ENCODE measurements around the gene MMP14.

DNA sequence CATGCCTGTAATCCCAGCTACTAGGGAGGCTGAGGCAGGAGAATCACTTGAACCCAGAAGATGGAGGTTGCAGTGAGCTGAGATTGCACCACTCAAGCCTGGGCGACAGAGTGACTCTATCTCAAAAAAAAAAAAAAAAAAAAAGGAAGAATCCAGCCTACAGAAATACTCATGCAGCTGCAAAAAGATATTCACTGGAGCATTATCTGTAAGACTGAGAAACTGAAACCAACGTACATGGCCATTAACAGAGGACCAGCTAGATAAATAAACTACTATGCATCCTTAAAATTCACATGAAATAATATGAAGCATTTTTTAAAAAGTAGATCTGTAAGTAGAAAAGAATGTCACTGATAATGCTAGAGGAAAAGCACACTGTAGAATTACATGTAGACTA, 24.7 kb upstream of the MMP14 start:
- TF ChIP-seq, protein P1, sequence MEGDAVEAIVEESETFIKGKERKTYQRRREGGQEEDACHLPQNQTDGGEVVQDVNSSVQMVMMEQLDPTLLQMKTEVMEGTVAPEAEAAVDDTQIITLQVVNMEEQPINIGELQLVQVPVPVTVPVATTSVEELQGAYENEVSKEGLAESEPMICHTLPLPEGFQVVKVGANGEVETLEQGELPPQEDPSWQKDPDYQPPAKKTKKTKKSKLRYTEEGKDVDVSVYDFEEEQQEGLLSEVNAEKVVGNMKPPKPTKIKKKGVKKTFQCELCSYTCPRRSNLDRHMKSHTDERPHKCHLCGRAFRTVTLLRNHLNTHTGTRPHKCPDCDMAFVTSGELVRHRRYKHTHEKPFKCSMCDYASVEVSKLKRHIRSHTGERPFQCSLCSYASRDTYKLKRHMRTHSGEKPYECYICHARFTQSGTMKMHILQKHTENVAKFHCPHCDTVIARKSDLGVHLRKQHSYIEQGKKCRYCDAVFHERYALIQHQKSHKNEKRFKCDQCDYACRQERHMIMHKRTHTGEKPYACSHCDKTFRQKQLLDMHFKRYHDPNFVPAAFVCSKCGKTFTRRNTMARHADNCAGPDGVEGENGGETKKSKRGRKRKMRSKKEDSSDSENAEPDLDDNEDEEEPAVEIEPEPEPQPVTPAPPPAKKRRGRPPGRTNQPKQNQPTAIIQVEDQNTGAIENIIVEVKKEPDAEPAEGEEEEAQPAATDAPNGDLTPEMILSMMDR (conservative IDR thresholded peaks at IDR 0.05; ENCODE audit: low read depth in 2 of 2), result no peak
- TF ChIP-seq EZH2phosphoT487 (IDR thresholded peaks at IDR 0.05; ENCODE audit: unreplicated experiment) (no peak), STAT1 (IDR thresholded peaks at IDR 0.05; ENCODE audit: unreplicated experiment) (no peak), EZH2 (IDR thresholded peaks at IDR 0.05; ENCODE audit: low read depth, unreplicated experiment) (no peak), POLR2AphosphoS5 (IDR thresholded peaks at IDR 0.05; ENCODE audit: low read depth) (no peak), NANOG (IDR thresholded peaks at IDR 0.05; ENCODE audit: borderline replicate concordance) (no peak), CREB1 (CRISPR knock-in tag; IDR thresholded peaks at IDR 0.05; ENCODE audit: low read depth) (no peak), JUNB (IDR thresholded peaks at IDR 0.05; ENCODE audit: unreplicated experiment) (no peak), ZNF331 (CRISPR knock-in tag; IDR thresholded peaks at IDR 0.05; ENCODE audit: low read depth) (no peak), ZNF114 (CRISPR knock-in tag; IDR thresholded peaks at IDR 0.05) (no peak)
- TF ChIP-seq, protein P2, sequence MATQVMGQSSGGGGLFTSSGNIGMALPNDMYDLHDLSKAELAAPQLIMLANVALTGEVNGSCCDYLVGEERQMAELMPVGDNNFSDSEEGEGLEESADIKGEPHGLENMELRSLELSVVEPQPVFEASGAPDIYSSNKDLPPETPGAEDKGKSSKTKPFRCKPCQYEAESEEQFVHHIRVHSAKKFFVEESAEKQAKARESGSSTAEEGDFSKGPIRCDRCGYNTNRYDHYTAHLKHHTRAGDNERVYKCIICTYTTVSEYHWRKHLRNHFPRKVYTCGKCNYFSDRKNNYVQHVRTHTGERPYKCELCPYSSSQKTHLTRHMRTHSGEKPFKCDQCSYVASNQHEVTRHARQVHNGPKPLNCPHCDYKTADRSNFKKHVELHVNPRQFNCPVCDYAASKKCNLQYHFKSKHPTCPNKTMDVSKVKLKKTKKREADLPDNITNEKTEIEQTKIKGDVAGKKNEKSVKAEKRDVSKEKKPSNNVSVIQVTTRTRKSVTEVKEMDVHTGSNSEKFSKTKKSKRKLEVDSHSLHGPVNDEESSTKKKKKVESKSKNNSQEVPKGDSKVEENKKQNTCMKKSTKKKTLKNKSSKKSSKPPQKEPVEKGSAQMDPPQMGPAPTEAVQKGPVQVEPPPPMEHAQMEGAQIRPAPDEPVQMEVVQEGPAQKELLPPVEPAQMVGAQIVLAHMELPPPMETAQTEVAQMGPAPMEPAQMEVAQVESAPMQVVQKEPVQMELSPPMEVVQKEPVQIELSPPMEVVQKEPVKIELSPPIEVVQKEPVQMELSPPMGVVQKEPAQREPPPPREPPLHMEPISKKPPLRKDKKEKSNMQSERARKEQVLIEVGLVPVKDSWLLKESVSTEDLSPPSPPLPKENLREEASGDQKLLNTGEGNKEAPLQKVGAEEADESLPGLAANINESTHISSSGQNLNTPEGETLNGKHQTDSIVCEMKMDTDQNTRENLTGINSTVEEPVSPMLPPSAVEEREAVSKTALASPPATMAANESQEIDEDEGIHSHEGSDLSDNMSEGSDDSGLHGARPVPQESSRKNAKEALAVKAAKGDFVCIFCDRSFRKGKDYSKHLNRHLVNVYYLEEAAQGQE (IDR thresholded peaks at IDR 0.05; ENCODE audit: unreplicated experiment), result no peak
- TF ChIP-seq, protein P3, sequence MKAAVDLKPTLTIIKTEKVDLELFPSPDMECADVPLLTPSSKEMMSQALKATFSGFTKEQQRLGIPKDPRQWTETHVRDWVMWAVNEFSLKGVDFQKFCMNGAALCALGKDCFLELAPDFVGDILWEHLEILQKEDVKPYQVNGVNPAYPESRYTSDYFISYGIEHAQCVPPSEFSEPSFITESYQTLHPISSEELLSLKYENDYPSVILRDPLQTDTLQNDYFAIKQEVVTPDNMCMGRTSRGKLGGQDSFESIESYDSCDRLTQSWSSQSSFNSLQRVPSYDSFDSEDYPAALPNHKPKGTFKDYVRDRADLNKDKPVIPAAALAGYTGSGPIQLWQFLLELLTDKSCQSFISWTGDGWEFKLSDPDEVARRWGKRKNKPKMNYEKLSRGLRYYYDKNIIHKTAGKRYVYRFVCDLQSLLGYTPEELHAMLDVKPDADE (IDR thresholded peaks at IDR 0.05), result no peak
- TF ChIP-seq, protein P4, sequence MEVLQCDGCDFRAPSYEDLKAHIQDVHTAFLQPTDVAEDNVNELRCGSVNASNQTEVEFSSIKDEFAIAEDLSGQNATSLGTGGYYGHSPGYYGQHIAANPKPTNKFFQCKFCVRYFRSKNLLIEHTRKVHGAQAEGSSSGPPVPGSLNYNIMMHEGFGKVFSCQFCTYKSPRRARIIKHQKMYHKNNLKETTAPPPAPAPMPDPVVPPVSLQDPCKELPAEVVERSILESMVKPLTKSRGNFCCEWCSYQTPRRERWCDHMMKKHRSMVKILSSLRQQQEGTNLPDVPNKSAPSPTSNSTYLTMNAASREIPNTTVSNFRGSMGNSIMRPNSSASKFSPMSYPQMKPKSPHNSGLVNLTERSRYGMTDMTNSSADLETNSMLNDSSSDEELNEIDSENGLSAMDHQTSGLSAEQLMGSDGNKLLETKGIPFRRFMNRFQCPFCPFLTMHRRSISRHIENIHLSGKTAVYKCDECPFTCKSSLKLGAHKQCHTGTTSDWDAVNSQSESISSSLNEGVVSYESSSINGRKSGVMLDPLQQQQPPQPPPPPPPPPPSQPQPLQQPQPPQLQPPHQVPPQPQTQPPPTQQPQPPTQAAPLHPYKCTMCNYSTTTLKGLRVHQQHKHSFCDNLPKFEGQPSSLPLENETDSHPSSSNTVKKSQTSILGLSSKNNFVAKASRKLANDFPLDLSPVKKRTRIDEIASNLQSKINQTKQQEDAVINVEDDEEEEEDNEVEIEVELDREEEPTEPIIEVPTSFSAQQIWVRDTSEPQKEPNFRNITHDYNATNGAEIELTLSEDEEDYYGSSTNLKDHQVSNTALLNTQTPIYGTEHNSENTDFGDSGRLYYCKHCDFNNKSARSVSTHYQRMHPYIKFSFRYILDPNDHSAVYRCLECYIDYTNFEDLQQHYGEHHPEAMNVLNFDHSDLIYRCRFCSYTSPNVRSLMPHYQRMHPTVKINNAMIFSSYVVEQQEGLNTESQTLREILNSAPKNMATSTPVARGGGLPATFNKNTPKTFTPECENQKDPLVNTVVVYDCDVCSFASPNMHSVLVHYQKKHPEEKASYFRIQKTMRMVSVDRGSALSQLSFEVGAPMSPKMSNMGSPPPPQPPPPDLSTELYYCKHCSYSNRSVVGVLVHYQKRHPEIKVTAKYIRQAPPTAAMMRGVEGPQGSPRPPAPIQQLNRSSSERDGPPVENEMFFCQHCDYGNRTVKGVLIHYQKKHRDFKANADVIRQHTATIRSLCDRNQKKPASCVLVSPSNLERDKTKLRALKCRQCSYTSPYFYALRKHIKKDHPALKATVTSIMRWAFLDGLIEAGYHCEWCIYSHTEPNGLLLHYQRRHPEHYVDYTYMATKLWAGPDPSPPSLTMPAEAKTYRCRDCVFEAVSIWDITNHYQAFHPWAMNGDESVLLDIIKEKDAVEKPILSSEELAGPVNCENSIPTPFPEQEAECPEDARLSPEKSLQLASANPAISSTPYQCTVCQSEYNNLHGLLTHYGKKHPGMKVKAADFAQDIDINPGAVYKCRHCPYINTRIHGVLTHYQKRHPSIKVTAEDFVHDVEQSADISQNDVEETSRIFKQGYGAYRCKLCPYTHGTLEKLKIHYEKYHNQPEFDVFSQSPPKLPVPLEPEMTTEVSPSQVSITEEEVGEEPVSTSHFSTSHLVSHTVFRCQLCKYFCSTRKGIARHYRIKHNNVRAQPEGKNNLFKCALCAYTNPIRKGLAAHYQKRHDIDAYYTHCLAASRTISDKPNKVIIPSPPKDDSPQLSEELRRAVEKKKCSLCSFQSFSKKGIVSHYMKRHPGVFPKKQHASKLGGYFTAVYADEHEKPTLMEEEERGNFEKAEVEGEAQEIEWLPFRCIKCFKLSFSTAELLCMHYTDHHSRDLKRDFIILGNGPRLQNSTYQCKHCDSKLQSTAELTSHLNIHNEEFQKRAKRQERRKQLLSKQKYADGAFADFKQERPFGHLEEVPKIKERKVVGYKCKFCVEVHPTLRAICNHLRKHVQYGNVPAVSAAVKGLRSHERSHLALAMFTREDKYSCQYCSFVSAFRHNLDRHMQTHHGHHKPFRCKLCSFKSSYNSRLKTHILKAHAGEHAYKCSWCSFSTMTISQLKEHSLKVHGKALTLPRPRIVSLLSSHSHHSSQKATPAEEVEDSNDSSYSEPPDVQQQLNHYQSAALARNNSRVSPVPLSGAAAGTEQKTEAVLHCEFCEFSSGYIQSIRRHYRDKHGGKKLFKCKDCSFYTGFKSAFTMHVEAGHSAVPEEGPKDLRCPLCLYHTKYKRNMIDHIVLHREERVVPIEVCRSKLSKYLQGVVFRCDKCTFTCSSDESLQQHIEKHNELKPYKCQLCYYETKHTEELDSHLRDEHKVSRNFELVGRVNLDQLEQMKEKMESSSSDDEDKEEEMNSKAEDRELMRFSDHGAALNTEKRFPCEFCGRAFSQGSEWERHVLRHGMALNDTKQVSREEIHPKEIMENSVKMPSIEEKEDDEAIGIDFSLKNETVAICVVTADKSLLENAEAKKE (CRISPR knock-in tag; IDR thresholded peaks at IDR 0.05), result no peak

Data from GM23338 (cell line).